A549 (cell line): ENCODE measurements around the gene PRX.

ENCODE experiments used
- CHD2 ChIP-seq: fragments of 150-350 bp; IDR thresholded peaks from 2 replicates; pipeline ENCODE4 v1.6.1; 2014; ENCODE audit warnings: low read length; ENCODE audit not compliant: partially characterized antibody
- CHD4 ChIP-seq: fragments of 200-600 bp; sonication (generic); IDR thresholded peaks from 2 replicates; pipeline ENCODE4 v1.6.1; 2016; ENCODE audit warnings: antibody characterized with exemption, mild to moderate bottlenecking, borderline replicate concordance
- EP300 ChIP-seq, 2 experiments: fragments of >200 bp; sonication (Bioruptor Twin); formaldehyde crosslinking; IDR thresholded peaks; 2 replicates in 1 of 2; 3 replicates in 1 of 2; pipeline ENCODE4 v1.6.1; 2016 to 2017
- JUN ChIP-seq, 2 experiments: fragments of >200 bp; sonication (Bioruptor Twin); formaldehyde crosslinking; IDR thresholded peaks; 2 replicates in 1 of 2; 3 replicates in 1 of 2; pipeline ENCODE4 v1.6.1; 2016 to 2017
- RAD21 ChIP-seq, 2 experiments: fragments of >200 bp in 1 of 2; sonication (Bioruptor Twin) in 1 of 2; formaldehyde crosslinking in 1 of 2; IDR thresholded peaks in 1 of 2; conservative IDR thresholded peaks in 1 of 2; 2 replicates in 1 of 2; 3 replicates in 1 of 2; pipeline ENCODE4 v1.6.1; 2012 to 2018; ENCODE audit warnings: inconsistent platforms in 1 of 2
- TF ChIP-seq, protein P1 (sequence below): fragments of >200 bp; sonication (Bioruptor Twin); formaldehyde crosslinking; IDR thresholded peaks from 3 replicates; pipeline ENCODE4 v1.5.1; 2016
- TF ChIP-seq, protein P2 (sequence below): IDR thresholded peaks from 2 replicates; pipeline ENCODE4 v1.6.1; 2012

DNA sequence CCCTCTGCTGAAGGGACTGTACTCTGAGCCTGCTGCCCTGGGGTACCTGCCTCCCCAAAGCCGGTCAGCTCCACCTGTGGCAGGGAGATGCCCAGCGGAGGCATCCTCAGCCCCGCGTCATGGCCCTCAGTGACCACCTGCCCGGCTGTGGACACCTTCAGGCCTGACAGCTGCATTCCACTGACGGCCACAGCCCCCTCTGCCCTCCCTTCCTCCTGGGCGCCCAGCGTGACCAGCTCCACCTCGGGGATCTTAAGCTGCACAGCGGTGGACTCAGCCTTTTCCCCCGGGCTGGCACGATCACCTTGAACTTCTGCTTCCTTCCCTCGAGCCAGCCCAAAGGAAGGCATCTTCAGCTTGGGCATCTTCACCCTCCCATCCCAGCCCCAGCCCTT lies 18.4 kb downstream of the PRX start:
- TF ChIP-seq, protein P1, sequence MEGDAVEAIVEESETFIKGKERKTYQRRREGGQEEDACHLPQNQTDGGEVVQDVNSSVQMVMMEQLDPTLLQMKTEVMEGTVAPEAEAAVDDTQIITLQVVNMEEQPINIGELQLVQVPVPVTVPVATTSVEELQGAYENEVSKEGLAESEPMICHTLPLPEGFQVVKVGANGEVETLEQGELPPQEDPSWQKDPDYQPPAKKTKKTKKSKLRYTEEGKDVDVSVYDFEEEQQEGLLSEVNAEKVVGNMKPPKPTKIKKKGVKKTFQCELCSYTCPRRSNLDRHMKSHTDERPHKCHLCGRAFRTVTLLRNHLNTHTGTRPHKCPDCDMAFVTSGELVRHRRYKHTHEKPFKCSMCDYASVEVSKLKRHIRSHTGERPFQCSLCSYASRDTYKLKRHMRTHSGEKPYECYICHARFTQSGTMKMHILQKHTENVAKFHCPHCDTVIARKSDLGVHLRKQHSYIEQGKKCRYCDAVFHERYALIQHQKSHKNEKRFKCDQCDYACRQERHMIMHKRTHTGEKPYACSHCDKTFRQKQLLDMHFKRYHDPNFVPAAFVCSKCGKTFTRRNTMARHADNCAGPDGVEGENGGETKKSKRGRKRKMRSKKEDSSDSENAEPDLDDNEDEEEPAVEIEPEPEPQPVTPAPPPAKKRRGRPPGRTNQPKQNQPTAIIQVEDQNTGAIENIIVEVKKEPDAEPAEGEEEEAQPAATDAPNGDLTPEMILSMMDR, result no peak
- no peak for TF ChIP-seq RAD21 (conservative IDR thresholded peaks at IDR 0.05 in 1 of 2, IDR thresholded peaks at IDR 0.05 in 1 of 2)
- no peak for TF ChIP-seq CHD2
- no peak for TF ChIP-seq JUN (IDR thresholded peaks at IDR 0.05)
- TF ChIP-seq EP300 (IDR thresholded peaks at IDR 0.05), result no peak
- TF ChIP-seq CHD4, result no peak
- TF ChIP-seq, protein P2, sequence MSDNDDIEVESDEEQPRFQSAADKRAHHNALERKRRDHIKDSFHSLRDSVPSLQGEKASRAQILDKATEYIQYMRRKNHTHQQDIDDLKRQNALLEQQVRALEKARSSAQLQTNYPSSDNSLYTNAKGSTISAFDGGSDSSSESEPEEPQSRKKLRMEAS, result no peak
